Hepatocyte (in vitro differentiated cells): ENCODE results near the gene NANOS2. TPM values are rescaled to one million over a fixed set of nuclear protein-coding genes. Genes with fewer than 3 reads are reported as not detected.
A peak's percentile ranks its signal among the peaks of the same experiment; 100 is the strongest.

Experiments
- DNase-seq: peaks from one replicate; pipeline ENCODE4 v3.0.0-alpha.2; 2016; ENCODE audit warnings: low spot score
- H2AFZ ChIP-seq: fragments of 200-600 bp; sonication (generic); 2 replicates; pipeline ENCODE4 v1.6.0; 2016; ENCODE audit warnings: antibody characterized with exemption, mild to moderate bottlenecking
- H3K27ac ChIP-seq: fragments of 200-600 bp; sonication (generic); 2 replicates; pipeline ENCODE4 v1.5.1; 2016; ENCODE audit warnings: mild to moderate bottlenecking
- H3K27me3 ChIP-seq: fragments of 200-600 bp; sonication (generic); 2 replicates; pipeline ENCODE4 v1.6.1; 2016
- H3K36me3 ChIP-seq: fragments of 200-600 bp; sonication (generic); replicated peaks from 2 replicates; pipeline ENCODE4 v1.5.1; 2016; ENCODE audit warnings: low read depth; ENCODE audit not compliant: insufficient read depth
- H3K4me1 ChIP-seq: fragments of 200-600 bp; sonication (generic); 2 replicates; pipeline ENCODE4 v1.5.1; 2016; ENCODE audit warnings: mild to moderate bottlenecking, moderate library complexity; ENCODE audit not compliant: insufficient read depth
- H3K4me2 ChIP-seq: fragments of 200-600 bp; sonication (generic); 2 replicates; pipeline ENCODE4 v1.6.0; 2016
- H3K4me3 ChIP-seq: fragments of 200-600 bp; sonication (generic); 2 replicates; pipeline ENCODE4 v1.5.1; 2016; ENCODE audit warnings: mild to moderate bottlenecking
- H3K79me2 ChIP-seq: fragments of 200-600 bp; sonication (generic); 2 replicates; pipeline ENCODE4 v1.6.0; 2017; ENCODE audit warnings: mild to moderate bottlenecking
- H3K9me2 ChIP-seq: fragments of 200-600 bp; sonication (generic); replicated peaks from 2 replicates; pipeline ENCODE4 v1.6.0; 2017; ENCODE audit warnings: mild to moderate bottlenecking; ENCODE audit not compliant: insufficient read depth
- H3K9me3 ChIP-seq: fragments of 200-600 bp; sonication (generic); 2 replicates; pipeline ENCODE4 v1.5.1; 2016; ENCODE audit warnings: low read depth, mild to moderate bottlenecking
- H4K20me1 ChIP-seq: fragments of 200-600 bp; sonication (generic); 2 replicates; pipeline ENCODE4 v1.6.0; 2016; ENCODE audit warnings: mild to moderate bottlenecking; ENCODE audit not compliant: insufficient read depth, poor library complexity, severe bottlenecking
- CTCF ChIP-seq: fragments of 200-600 bp; sonication (generic); IDR thresholded peaks from 2 replicates; pipeline ENCODE4 v1.5.1; 2016; ENCODE audit warnings: antibody characterized with exemption, mild to moderate bottlenecking; ENCODE audit not compliant: poor library complexity
- EZH2 ChIP-seq: fragments of 200-600 bp; sonication (generic); IDR thresholded peaks from 2 replicates; pipeline ENCODE4 v1.6.1; 2016; ENCODE audit warnings: antibody characterized with exemption, mild to moderate bottlenecking, borderline replicate concordance
- EZH2phosphoT487 ChIP-seq: fragments of 200-600 bp; sonication (generic); IDR thresholded peaks from one replicate; pipeline ENCODE4 v1.6.1; 2018; ENCODE audit warnings: antibody characterized with exemption, mild to moderate bottlenecking, low read depth, moderate library complexity; ENCODE audit not compliant: unreplicated experiment, severe bottlenecking
- WGBS: methylation state at CpG from one replicate; pipeline ENCODE4 v1.1.6; 2016; ENCODE audit warnings: low lambda C conversion rate; ENCODE audit errors: missing lambda C conversion rate; 5-methylcytosine and 5-hydroxymethylcytosine counted together
- polyA plus RNA-seq: library from polyadenylated mRNA; unstranded; fragments of >200 nt; fragmentation: Nextera tagmentation; extraction: Ambion mirVana; gene quantifications from 2 replicates; pipeline ENCODE4 v1.2.1, GENCODE V29; 2016
- total RNA-seq: library from RNA; depleted of rRNA; stranded (reverse); fragments of >200 nt; gene quantifications from 2 replicates; pipeline ENCODE4 v1.2.3, GENCODE V29; 2014

Gene NANOS2
- total and polyA plus RNA-seq, 2 experiments from 2014 or later, result not detected

GRCh38 chr19:45902651-45903625 lies 11.6 kb downstream of the NANOS2 start:
- Histone ChIP-seq H3K9me3 (no peaks in the 10 kb centered on the region), H4K20me1 (peaks cover 6% of the 10 kb centered on the region), H3K4me1 (peaks cover 17% of the 10 kb centered on the region), H2AFZ (peak overlapping the region; percentile 34), H3K4me2 (peak overlapping the region; percentile 97), H3K9me2 (no peaks in the 10 kb centered on the region), H3K36me3 (no peaks in the 10 kb centered on the region), H3K4me3 (peak overlapping the region; percentile 31), H3K27me3 (no peaks in the 10 kb centered on the region), H3K27ac (no peak overlapping the region), H3K79me2 (peaks cover 28% of the 10 kb centered on the region)
- TF ChIP-seq EZH2 (no peak), CTCF (no peak), EZH2phosphoT487 (no peak)
- WGBS, result 6% methylated on average over 66 of the region's 73 CpGs
- peak; percentile 99 for DNase-seq

GRCh38 chr19:45901912-45902650 lies 12.5 kb downstream of the NANOS2 start, which contains the start of gene MYPOP:
Gene MYPOP (minus strand): TSS chr19:45902613. CDS start chr19:45901773, 840 bp downstream.
- H3K79me2 ChIP-seq, result peaks cover 28% of the 10 kb centered on the region
- peak; percentile 57 for DNase-seq
- H3K36me3 ChIP-seq, result no peaks in the 10 kb centered on the region
- peak within 1 kb of the TSS; percentile 57 for H2AFZ ChIP-seq
- peak within 1 kb of the TSS; percentile 97 for H3K4me2 ChIP-seq
- no peaks in the 10 kb centered on the region for H3K9me2 ChIP-seq
- no peaks in the 10 kb centered on the region for H3K27me3 ChIP-seq
- H3K27ac ChIP-seq, result peak within 1 kb of the TSS; percentile 6
- H3K4me3 ChIP-seq, result peak within 1 kb of the TSS; percentile 64
- no peaks in the 10 kb centered on the region for H3K9me3 ChIP-seq
- H3K4me1 ChIP-seq, result peaks cover 17% of the 10 kb centered on the region
- TF ChIP-seq EZH2, result no peak
- TF ChIP-seq EZH2phosphoT487, result no peak
- TF ChIP-seq CTCF, result no peak
- H4K20me1 ChIP-seq, result peaks cover 6% of the 10 kb centered on the region
- under 1% methylated on average over 33 of the region's 47 CpGs for WGBS

- H3K4me1 ChIP-seq, result peaks cover 17% of the 10 kb centered on the region
- DNase-seq, result peak; percentile 76
- 2% methylated on average over 26 of the region's 69 CpGs for WGBS
- no peak for TF ChIP-seq EZH2
- no peak for TF ChIP-seq CTCF
- TF ChIP-seq EZH2phosphoT487, result no peak
- H3K9me3 ChIP-seq, result no peaks in the 10 kb centered on the region
- no peaks in the 10 kb centered on the region for H3K9me2 ChIP-seq
- H3K79me2 ChIP-seq, result peaks cover 28% of the 10 kb centered on the region
- H3K4me2 ChIP-seq, result peak overlapping the region; percentile 97
- no peaks in the 10 kb centered on the region for H3K36me3 ChIP-seq
- peak overlapping the region; percentile 64 for H3K4me3 ChIP-seq
- peak overlapping the region; percentile 6 for H3K27ac ChIP-seq
- no peaks in the 10 kb centered on the region for H3K27me3 ChIP-seq
- peaks cover 6% of the 10 kb centered on the region for H4K20me1 ChIP-seq
- H2AFZ ChIP-seq, result peak overlapping the region; percentile 57
These were observed 13.1 kb downstream of the NANOS2 start for GRCh38 chr19:45901432-45901911.
